MCF 10A (cell line): ENCODE measurements around the gene FYCO1. TPM values are rescaled to one million over a fixed set of nuclear protein-coding genes. Genes with fewer than 3 reads are reported as not detected.

ENCODE experiments used
- BruUV-seq: library from RNA; stranded (reverse); fragments of 400-500 nt; replicated peaks from 2 replicates; lab custom pipeline; 2021; lab: Mats Ljungman, UMichigan
- CTCF ChIA-PET: fragments of 300-600 bp; sonication (Branson Sonifier 250); formaldehyde crosslinking; extraction: SDS; loops from one replicate; lab custom pipeline; 2021; ENCODE audit warnings: antibody characterized with exemption, inconsistent platforms; lab: Yijun Ruan, JAX
- POLR2A ChIA-PET: fragments of 300-600, 350-650 bp; sonication (Branson Sonifier 250); formaldehyde crosslinking; extraction: SDS; loops from one replicate; lab custom pipeline; 2020; ENCODE audit warnings: antibody characterized with exemption, inconsistent platforms; lab: Yijun Ruan, JAX
- DNase-seq: peaks from one replicate; pipeline ENCODE4 v3.0.0-alpha.2; 2018; ENCODE audit not compliant: unreplicated experiment
- H3K27ac Mint-ChIP-seq: one replicate; pipeline ENCODE4 v1.8.0; 2022; ENCODE audit warnings: mild to moderate bottlenecking, low read depth, mixed read lengths; ENCODE audit not compliant: unreplicated experiment
- H3K27me3 Mint-ChIP-seq: one replicate; pipeline ENCODE4 v1.8.0; 2022; ENCODE audit warnings: mixed read lengths; ENCODE audit not compliant: insufficient read depth, unreplicated experiment
- H3K36me3 Mint-ChIP-seq: one replicate; pipeline ENCODE4 v1.8.0; 2022; ENCODE audit warnings: mild to moderate bottlenecking, moderate library complexity, mixed read lengths; ENCODE audit not compliant: insufficient read depth, unreplicated experiment
- H3K4me1 Mint-ChIP-seq: one replicate; pipeline ENCODE4 v1.8.0; 2022; ENCODE audit warnings: mixed read lengths; ENCODE audit not compliant: insufficient read depth, unreplicated experiment
- H3K4me3 Mint-ChIP-seq: one replicate; pipeline ENCODE4 v1.8.0; 2022; ENCODE audit warnings: mild to moderate bottlenecking, moderate library complexity, mixed read lengths; ENCODE audit not compliant: unreplicated experiment
- H3K9me3 Mint-ChIP-seq: one replicate; pipeline ENCODE4 v1.8.0; 2022; ENCODE audit warnings: mixed read lengths; ENCODE audit not compliant: unreplicated experiment
- intact Hi-C: fragments of 100-400 bp; cut with micrococcal nuclease; formaldehyde crosslinking; loops from 2 replicates; pipeline ENCODE4 v1.14.1; 2022
- total RNA-seq: library from RNA; stranded (reverse); gene quantifications from 2 replicates; pipeline ENCODE4 v1.2.3, GENCODE V29; 2022
- TF ChIP-seq, protein P1 (sequence below): fragments of 200-600 bp; IDR thresholded peaks from one replicate; pipeline ENCODE4 v1.8.0; 2022; ENCODE audit warnings: antibody characterized with exemption, mild to moderate bottlenecking; ENCODE audit not compliant: unreplicated experiment

FYCO1 gene
- total RNA-seq, 1 experiment from 2014 or later = 18.4 TPM

DNA sequence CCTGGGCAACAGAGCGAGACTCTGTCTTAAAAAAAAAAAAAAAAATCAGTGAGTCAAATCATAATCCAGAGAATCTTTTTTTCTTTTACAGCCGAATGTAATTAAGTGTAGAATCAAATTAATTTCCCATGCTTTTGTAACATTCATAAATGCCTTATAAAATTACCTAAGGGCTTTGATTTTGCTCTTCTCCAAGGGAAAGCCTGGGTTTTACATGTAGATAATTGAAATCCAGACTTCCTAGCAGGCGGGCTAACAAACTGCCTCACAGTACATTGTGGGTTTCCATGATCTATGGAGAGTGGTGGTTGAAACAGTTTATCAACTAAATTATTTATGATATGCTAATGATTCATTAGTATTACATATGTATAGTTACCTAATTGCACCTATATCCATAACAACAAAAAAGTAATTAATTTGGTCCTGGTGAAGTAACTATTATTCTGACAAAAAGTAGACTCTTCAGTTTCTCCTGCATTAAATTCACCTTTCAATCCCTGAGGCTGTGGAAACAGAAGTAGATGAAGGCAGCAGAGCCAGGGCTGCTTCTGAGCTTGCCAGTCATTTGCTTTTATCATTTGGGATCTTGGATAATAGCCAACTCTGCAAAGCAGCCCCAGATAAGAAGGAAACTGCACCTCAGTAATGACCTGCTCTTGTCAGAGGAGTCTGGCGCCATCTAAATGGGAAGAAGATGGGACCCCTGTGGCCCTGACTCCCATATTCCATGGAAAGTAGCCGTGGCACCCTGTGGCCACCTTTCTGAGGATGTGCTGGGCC, 99.7 kb downstream of the FYCO1 start:
- Mint-ChIP-seq H3K9me3 (no peaks in the 10 kb centered on the region), H3K36me3 (no peaks in the 10 kb centered on the region), H3K27ac (no peak overlapping the region), H3K4me1 (peaks cover 25% of the 10 kb centered on the region), H3K27me3 (peaks cover 13% of the 10 kb centered on the region), H3K4me3 (no peak overlapping the region)
- TF ChIP-seq, protein P1, sequence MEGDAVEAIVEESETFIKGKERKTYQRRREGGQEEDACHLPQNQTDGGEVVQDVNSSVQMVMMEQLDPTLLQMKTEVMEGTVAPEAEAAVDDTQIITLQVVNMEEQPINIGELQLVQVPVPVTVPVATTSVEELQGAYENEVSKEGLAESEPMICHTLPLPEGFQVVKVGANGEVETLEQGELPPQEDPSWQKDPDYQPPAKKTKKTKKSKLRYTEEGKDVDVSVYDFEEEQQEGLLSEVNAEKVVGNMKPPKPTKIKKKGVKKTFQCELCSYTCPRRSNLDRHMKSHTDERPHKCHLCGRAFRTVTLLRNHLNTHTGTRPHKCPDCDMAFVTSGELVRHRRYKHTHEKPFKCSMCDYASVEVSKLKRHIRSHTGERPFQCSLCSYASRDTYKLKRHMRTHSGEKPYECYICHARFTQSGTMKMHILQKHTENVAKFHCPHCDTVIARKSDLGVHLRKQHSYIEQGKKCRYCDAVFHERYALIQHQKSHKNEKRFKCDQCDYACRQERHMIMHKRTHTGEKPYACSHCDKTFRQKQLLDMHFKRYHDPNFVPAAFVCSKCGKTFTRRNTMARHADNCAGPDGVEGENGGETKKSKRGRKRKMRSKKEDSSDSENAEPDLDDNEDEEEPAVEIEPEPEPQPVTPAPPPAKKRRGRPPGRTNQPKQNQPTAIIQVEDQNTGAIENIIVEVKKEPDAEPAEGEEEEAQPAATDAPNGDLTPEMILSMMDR = no peak
- BruUV-seq = no TSS peak
- POLR2A ChIA-PET = interaction anchor here (0.7 to 1.1 kb wide), 3 partner anchors 8 to 26 kb away, joined by 4 read pairs; no protein-coding TSS in a partner anchor
- CTCF ChIA-PET = no interaction called here
- intact Hi-C loops = no loop called here
- DNase-seq = no peak

DNA sequence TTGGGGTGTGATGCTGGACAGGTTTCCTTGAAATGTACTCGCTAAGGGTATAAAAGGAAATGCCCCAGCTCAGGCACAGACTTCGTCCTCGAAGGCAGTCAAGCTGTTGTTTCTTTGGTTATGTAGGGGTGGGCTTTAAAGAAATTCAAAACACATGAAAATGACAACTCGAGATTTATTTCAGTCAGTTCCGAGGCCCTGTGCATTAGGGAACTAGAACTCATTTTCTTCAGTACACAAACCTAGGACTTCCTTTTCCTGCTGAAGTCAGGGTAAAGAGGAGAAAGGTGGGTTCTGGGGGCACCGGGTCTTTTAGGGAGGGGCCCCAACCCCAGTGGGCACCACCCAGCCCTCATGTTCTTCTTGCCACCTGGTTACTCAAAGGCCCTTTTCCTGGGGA, 101.6 kb downstream of the FYCO1 start:
- H3K27me3 Mint-ChIP-seq = peaks cover 20% of the 10 kb centered on the region
- TF ChIP-seq, protein P1 = no peak
- POLR2A ChIA-PET = no interaction called here
- no TSS peak for BruUV-seq
- DNase-seq = no peak
- peaks cover 25% of the 10 kb centered on the region for H3K4me1 Mint-ChIP-seq
- no peak overlapping the region for H3K4me3 Mint-ChIP-seq
- H3K36me3 Mint-ChIP-seq = no peaks in the 10 kb centered on the region
- CTCF ChIA-PET = no interaction called here
- intact Hi-C loops = no loop called here
- no peaks in the 10 kb centered on the region for H3K9me3 Mint-ChIP-seq
- no peak overlapping the region for H3K27ac Mint-ChIP-seq

GRCh38 chr3:45892161-45892560, 103.5 kb downstream of the FYCO1 start:
- intact Hi-C loops = no loop called here
- Mint-ChIP-seq H3K4me1 (peaks cover 18% of the 10 kb centered on the region), H3K36me3 (no peaks in the 10 kb centered on the region), H3K4me3 (no peak overlapping the region), H3K9me3 (no peaks in the 10 kb centered on the region), H3K27ac (no peak overlapping the region), H3K27me3 (peaks cover 20% of the 10 kb centered on the region)
- DNase-seq = no peak
- BruUV-seq = no TSS peak
- ChIA-PET POLR2A (interaction anchor here (0.6 kb wide), 1 partner anchor 113 kb away, joined by 3 read pairs; no protein-coding TSS in a partner anchor), CTCF (interaction anchor here (0.7 kb wide), 1 partner anchor 1927 kb away, joined by 3 read pairs; no protein-coding TSS in a partner anchor)
- TF ChIP-seq, protein P1 = no peak

GRCh38 chr3:45890405-45890804, 105.2 kb downstream of the FYCO1 start:
- Mint-ChIP-seq H3K9me3 (no peaks in the 10 kb centered on the region), H3K4me1 (peaks cover 7% of the 10 kb centered on the region), H3K27me3 (peaks cover 20% of the 10 kb centered on the region), H3K4me3 (no peak overlapping the region), H3K36me3 (no peaks in the 10 kb centered on the region), H3K27ac (no peak overlapping the region)
- intact Hi-C loops = no loop called here
- ChIA-PET CTCF (no interaction called here), POLR2A (interaction anchor here (0.7 to 1.1 kb wide), 2 partner anchors 9 to 340 kb away, joined by 3 to 4 read pairs; no protein-coding TSS in a partner anchor)
- TF ChIP-seq, protein P1 = no peak
- no TSS peak for BruUV-seq
- DNase-seq = peak; percentile 62
